Measurements from ENCODE around the gene KPTN. TPM values are rescaled to one million over a fixed set of nuclear protein-coding genes. Genes with fewer than 3 reads are reported as not detected.

The KPTN gene
- polyA plus RNA-seq, 1 donor from 2014 or later = 6.5 TPM

DNA sequence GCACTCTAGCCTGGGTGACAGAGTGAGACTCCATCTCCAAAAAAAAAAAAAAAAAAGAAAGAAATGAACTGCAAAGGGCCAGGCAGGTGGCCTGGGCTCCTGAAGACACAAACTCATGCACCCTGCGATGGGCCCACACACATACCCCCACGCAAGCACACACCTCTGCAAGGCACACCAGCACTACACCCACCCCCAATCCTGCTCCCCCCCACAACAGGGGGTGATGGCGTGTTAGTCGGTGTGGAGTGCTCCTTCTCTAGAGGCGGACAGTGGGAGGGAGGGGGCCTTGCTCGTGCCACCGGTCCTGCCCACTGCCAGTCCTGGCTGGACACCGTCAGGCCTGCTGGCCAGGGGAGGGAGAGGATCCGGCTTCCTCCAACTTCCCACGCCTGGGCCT, 10.7 kb downstream of the KPTN start:
- peak overlapping the region in 1 of 4 donors; percentile 47 for H3K4me3 Mint-ChIP-seq
- peaks cover 30% of the 10 kb centered on the region for H3K27me3 Mint-ChIP-seq
- H3K27ac Mint-ChIP-seq = no peak overlapping the region
- H3K36me3 Mint-ChIP-seq = peaks cover 6% of the 10 kb centered on the region
- H3K9me3 Mint-ChIP-seq = no peaks in the 10 kb centered on the region
- H3K4me1 Mint-ChIP-seq = peaks cover 0 to 5% (median 2%) of the 10 kb centered on the region in 3 donors

DNA sequence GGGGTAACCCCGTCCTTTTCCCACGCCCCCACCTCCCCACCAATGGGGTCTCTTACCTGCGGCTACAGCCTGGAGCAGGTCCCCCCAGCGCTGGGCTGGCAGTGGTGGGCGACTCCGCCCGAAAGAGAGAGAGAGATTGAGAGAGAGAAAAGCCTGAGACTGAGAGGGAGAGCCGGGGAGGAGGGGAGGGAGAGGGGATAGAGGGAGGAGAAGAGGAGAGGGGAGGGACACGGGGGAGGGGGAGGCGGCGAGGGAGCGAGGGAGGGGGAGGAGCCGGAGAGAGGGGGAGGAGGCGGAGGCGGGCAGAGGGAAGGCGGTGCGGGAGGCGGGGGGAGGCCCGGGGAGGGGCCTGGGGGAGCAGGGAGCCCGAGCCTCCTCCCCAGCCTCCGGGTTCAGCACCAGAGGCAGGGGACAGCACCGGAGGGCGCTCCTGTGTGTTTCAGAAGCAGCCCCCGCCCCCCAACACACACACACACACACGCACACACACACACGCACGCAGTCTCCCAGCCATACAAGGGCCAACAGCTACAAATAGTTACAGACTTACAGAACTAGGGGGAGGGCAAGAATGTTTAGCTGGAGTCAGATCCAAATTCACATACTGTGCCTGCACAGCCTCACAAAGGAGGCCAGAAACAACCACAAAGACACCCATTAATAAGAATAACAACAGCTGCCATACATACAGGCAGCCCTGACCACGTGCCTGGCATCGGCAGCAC, 12.1 kb downstream of the KPTN start, which contains the start of gene SLC8A2:
TSS of gene SLC8A2 (minus strand) at position 161 of the 725 bp plus-strand sequence. CDS start 5,490 bp downstream, outside the sequence.
- Mint-ChIP-seq H3K9me3 (no peaks in the 10 kb centered on the region), H3K27me3 (peaks cover 40% of the 10 kb centered on the region), H3K4me1 (peaks cover 0 to 5% (median 2%) of the 10 kb centered on the region in 3 donors), H3K36me3 (peaks cover 6% of the 10 kb centered on the region), H3K27ac (peak within 1 kb of the TSS in 1 of 3 donors; percentile 85), H3K4me3 (peak within 1 kb of the TSS in 2 of 4 donors; percentile 67 to 88)

DNA sequence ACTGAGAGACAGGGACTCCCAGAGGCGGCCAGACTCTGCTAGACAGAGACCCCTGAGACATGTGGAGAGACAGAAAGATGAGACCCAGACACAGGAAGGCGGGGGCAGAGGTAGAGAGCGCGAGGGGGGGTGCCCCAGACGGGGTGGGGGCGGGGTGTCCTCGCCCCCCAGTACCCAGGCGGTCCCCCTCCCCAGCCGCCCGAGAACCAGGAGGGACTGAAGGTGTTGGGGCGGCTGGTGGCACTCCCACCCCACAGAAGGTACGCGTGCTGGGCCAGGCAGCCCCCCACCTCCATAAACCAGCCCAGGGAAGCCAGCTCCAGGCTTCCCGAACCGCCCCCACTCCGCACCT, 12.7 kb downstream of the KPTN start:
- H3K9me3 Mint-ChIP-seq = no peaks in the 10 kb centered on the region
- H3K4me3 Mint-ChIP-seq = peak overlapping the region in 2 of 4 donors; percentile 55 to 88
- peaks cover 0 to 5% (median 2%) of the 10 kb centered on the region in 3 donors for H3K4me1 Mint-ChIP-seq
- no peak overlapping the region for H3K27ac Mint-ChIP-seq
- H3K36me3 Mint-ChIP-seq = peaks cover 6% of the 10 kb centered on the region
- H3K27me3 Mint-ChIP-seq = peaks cover 44% of the 10 kb centered on the region

DNA sequence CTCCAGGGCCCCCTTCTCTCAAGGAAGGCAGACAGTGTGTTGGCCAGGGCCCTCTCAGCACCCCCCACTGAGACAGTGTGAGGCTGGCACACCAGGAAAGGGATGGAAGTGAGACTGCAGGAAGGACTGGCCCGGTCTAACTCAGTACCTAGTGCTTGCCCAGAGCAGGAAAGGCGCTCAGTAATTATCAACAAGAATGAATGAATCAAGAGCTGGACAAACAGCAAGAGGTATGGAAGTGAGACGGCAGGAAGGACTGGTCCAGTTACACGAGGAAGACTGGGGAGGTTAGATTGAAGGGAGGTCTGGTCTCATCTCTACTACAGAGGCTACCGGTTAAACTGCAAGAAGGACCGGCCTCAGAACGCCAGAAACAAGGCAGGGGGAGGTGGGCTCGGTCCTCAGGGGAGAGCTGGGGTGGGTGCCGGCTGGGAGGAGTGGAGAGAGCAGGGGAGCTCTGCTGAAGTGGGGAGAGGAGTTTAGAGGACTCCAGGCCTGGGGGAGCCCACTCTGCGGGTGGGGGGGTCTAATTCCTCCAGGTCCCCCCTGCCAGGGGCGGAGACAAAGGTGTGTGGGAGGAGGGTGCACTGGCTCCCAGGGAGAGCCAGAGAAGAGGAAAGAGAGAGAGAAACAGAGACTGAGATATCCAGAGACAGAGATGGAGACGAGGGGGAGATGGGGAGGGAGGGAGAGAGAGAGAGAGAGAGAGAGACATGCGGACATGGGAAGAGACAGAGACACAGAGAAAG, 13.4 kb downstream of the KPTN start:
- Mint-ChIP-seq H3K27ac (no peak overlapping the region), H3K9me3 (no peaks in the 10 kb centered on the region), H3K27me3 (peaks cover 49% of the 10 kb centered on the region), H3K4me1 (peaks cover 0 to 5% (median 2%) of the 10 kb centered on the region in 3 donors), H3K36me3 (peaks cover 6% of the 10 kb centered on the region), H3K4me3 (peak overlapping the region in 2 of 4 donors; percentile 48 to 88)

DNA sequence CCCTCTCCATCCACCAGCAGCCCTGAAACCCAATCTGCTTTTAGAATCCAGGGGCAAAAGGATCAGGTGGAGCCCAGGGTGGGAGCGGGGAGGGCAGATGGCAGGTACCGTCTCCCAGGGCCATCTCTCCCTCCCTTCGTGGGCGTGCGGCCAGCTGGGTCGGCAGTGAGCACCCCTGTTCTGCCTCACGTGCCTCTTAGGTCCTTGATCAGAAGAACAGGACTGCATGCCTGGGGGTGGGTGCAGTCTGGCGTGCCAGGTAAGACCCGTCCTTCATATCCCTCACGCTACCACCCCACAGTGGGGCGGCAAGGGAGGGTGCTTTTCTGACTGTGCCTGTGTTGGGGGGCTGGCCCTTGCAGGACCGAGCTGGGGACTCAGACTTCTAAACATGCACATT, 14.3 kb downstream of the KPTN start:
- H3K4me1 Mint-ChIP-seq = peaks cover 0 to 5% (median 2%) of the 10 kb centered on the region in 3 donors
- H3K4me3 Mint-ChIP-seq = no peak overlapping the region
- peaks cover 1% of the 10 kb centered on the region for H3K36me3 Mint-ChIP-seq
- no peaks in the 10 kb centered on the region for H3K9me3 Mint-ChIP-seq
- no peak overlapping the region for H3K27ac Mint-ChIP-seq
- peaks cover 53% of the 10 kb centered on the region for H3K27me3 Mint-ChIP-seq

DNA sequence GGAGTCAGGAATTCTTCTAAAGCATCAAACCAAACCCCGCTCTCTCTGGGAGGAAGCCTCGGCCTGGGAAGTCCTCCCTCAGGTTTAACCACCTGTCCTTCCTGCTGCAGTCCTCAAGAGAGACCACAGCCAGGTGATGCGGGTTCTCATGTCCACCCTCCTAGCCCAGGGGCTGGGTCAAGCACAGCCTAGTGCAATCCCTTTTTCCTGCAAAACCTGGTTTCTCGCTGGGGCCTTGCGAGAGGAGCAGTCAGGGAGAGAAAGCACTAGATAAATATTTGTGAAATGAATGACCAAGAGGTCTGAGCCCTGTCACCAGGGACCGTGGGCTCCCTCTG, 14.7 kb downstream of the KPTN start:
- Mint-ChIP-seq H3K27ac (no peak overlapping the region), H3K4me1 (peaks cover 0 to 5% (median 2%) of the 10 kb centered on the region in 3 donors), H3K36me3 (peaks cover 1% of the 10 kb centered on the region), H3K9me3 (no peaks in the 10 kb centered on the region), H3K27me3 (peaks cover 56% of the 10 kb centered on the region), H3K4me3 (no peak overlapping the region)

DNA sequence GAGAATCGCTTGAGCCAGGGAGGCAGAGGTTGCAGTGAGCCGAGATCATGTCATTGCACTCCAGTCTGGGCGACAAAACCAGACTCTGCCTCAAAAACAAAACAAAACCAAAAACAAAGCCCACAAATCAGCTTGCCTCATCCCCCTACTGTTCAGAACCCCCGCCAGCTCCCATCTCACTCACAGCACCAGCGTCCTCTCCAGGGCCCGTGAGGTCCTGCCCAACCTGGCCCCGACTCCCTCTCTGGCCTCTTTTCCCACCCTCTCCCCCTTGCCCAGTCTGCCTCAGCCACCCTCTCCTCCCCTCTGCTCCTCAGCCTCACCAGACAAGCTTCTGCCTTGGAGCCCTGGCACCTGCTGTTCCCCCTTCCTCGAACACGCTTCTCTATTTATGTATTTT, 16.1 kb downstream of the KPTN start:
- Mint-ChIP-seq H3K9me3 (no peaks in the 10 kb centered on the region), H3K27me3 (peaks cover 56% of the 10 kb centered on the region), H3K36me3 (peaks cover 1% of the 10 kb centered on the region), H3K4me1 (peaks cover 0 to 5% (median 2%) of the 10 kb centered on the region in 3 donors), H3K27ac (no peak overlapping the region), H3K4me3 (no peak overlapping the region)

DNA sequence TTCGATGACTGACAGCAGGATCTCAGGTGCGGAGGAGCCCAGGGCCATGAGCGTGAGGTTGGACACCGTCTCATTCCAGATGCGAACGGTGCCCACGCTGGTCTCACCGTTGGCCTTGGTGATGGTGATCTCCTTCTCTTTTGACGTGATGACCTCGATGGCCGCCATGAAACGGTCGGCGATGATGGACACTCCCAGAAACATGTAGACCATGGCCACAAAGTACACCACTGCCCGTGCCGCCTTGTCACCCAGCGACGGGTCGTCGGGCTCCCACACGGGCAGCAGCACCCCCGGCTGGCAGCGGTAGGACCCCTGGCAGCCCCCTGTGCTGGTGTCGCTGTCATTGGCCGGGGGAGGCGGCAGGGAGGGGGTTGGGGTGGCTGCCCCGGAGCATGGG, 18.1 kb downstream of the KPTN start:
- H3K27ac Mint-ChIP-seq = no peak overlapping the region
- peaks cover 3% of the 10 kb centered on the region for H3K36me3 Mint-ChIP-seq
- no peaks in the 10 kb centered on the region for H3K9me3 Mint-ChIP-seq
- H3K27me3 Mint-ChIP-seq = peaks cover 54% of the 10 kb centered on the region
- H3K4me3 Mint-ChIP-seq = no peak overlapping the region
- peaks cover 0 to 4% (median under 1%) of the 10 kb centered on the region in 3 donors for H3K4me1 Mint-ChIP-seq

DNA sequence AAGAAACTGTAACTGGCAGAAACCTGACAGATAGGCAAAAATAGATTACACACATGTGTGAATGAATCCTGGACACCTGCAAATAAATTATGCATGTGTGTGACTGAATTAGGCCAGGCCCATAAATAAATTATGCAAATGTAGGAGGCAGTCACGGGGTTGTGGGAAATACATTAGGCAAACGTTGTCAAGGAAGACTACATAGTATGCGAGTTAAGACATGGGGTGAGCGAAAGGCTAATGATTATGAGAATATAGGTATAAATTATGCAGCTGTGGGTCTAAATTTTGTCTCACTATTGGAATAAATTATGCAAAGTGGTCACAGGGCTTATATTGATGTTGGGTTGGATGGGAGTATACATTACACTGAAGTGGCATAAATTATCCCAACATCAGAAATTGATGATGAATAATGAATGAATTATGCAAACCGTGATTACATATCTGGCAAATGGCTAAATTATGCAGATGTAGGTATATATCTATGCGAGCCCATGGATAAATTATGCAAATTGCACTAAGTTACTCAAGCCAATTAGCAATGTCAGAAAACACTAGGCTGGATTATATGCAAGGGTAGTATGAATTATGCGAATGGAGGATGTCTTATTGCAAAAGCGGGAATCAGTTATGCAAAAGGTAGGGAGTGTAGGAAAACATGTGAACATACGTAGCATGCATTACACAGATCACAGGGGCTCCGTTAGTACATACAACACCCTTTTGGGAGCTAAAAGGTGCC, 19.2 kb downstream of the KPTN start:
- no peak overlapping the region for H3K27ac Mint-ChIP-seq
- H3K27me3 Mint-ChIP-seq = peaks cover 48% of the 10 kb centered on the region

DNA sequence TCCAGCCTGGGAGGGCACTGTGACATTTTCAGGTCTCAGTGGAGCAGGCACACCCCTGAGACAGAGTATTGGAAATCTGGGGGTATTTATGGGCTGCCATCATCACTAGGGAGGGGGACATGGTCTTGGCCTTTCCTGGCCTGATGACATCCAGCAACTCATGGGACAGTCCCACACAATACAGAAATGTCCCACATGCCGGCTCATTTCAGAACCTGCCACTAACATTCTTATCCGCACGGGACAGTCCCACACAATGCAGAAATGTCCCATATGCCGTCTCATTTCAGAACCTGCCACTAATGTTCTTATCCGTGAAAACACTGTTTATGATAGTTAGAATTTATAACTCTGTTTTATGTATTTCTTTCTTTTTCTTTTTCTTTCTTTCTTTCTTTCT, 22.1 kb downstream of the KPTN start:
- H3K4me3 Mint-ChIP-seq = no peak overlapping the region
- H3K27ac Mint-ChIP-seq = no peak overlapping the region
- H3K27me3 Mint-ChIP-seq = peaks cover 27% of the 10 kb centered on the region
- H3K9me3 Mint-ChIP-seq = no peaks in the 10 kb centered on the region
- H3K36me3 Mint-ChIP-seq = peaks cover 2% of the 10 kb centered on the region
- H3K4me1 Mint-ChIP-seq = peaks cover 0 to 4% (median 0%) of the 10 kb centered on the region in 3 donors

More for the DNA sequence above, 19.2 kb downstream of the KPTN start:
- Mint-ChIP-seq H3K4me3 (no peak overlapping the region), H3K36me3 (peaks cover 3% of the 10 kb centered on the region), H3K4me1 (peaks cover 0 to 4% (median 0%) of the 10 kb centered on the region in 3 donors), H3K9me3 (no peaks in the 10 kb centered on the region)

DNA sequence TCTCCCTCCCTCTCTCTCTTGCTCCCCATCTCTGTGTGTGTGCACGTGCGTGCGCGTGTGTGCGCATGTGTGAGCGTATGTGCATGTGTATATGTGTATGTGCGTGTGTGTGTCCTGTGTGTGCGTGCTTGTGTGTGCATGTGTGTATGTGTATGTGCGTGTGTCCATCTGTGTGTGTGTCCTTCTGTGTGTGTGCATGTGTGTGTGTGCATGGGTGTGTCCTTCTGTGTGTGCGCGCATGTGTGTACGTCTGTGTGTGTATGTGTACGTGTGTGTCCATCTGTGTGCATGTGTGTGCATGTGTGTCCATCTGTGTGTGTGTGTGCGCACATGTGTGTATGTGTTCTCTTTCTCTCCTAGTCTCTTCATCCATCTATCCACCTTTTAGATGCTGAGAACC, 24.5 kb downstream of the KPTN start:
- Mint-ChIP-seq H3K4me1 (peaks cover 0 to 4% (median 0%) of the 10 kb centered on the region in 3 donors), H3K36me3 (peaks cover 2% of the 10 kb centered on the region), H3K27me3 (peaks cover 30% of the 10 kb centered on the region), H3K27ac (no peak overlapping the region), H3K9me3 (peaks cover 5 to 9% (median 8%) of the 10 kb centered on the region in 3 donors), H3K4me3 (no peak overlapping the region)

DNA sequence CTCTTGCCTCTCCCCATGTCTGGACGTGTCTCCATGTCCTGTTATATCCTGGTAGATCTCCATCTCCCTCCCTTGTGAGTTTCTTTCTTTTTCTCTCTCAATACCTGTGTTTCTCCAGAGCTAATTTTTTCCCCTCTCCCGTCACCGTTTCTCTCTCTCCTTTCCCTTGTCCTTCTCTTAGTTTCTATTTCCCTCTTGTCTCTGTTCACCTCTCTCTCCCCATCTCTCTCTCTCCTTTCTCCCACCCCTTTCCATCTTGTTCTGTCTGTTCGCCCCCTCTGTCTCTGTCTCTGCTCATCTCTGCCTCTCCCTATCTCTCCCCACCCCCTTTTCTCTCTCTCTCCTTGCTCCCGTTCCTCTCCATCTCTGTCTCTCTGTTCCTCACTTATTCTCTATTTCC, 25.3 kb downstream of the KPTN start:
- H3K4me3 Mint-ChIP-seq = no peak overlapping the region
- H3K9me3 Mint-ChIP-seq = peaks cover 5 to 9% (median 8%) of the 10 kb centered on the region in 3 donors
- H3K27ac Mint-ChIP-seq = no peak overlapping the region
- peaks cover 2% of the 10 kb centered on the region for H3K36me3 Mint-ChIP-seq
- H3K4me1 Mint-ChIP-seq = peaks cover 0 to 4% (median 0%) of the 10 kb centered on the region in 3 donors
- peaks cover 31% of the 10 kb centered on the region for H3K27me3 Mint-ChIP-seq

DNA sequence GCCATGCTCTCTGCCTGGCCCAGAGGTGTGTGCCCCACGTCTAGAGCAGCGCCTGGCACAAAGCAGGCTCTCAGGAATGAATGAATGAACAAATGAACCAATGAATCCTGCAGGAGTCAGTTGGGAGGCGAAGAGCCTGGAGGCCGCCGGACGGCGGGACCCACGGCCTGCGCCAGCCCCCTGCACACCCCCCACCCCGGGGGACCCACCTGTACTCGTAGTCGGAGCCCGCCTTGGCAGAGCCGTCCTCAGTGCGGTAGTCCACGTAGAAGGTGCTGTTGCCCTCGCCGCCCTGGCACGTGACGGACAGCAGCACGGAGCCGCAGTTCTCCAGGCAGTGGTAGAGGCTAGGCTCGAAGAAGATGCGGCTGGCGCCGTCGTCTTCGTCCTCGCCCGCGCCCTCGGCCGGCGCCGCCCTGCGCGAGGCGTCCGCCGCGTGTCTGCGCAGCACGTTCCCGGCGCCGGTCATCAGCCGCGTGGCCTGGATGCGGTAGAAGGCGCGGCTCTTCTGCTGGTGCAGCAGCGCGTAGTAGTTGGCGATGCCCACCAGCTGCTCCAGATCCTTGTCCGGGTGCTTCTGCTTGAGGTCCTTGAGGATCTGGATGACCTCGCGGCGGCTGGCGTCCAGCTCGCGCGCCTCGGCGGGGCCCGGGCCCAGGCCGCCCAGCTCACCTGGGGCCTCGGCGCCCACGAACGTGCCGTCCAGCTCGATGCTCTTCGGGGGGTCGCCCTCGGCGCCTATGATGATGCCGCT, 27.1 kb downstream of the KPTN start:
- H3K27me3 Mint-ChIP-seq = peaks cover 31% of the 10 kb centered on the region
- H3K27ac Mint-ChIP-seq = no peak overlapping the region
- H3K4me3 Mint-ChIP-seq = no peak overlapping the region
- no peaks in the 10 kb centered on the region for H3K36me3 Mint-ChIP-seq
- peaks cover 0 to 3% (median 0%) of the 10 kb centered on the region in 3 donors for H3K4me1 Mint-ChIP-seq
- H3K9me3 Mint-ChIP-seq = peaks cover 5 to 9% (median 8%) of the 10 kb centered on the region in 3 donors

DNA sequence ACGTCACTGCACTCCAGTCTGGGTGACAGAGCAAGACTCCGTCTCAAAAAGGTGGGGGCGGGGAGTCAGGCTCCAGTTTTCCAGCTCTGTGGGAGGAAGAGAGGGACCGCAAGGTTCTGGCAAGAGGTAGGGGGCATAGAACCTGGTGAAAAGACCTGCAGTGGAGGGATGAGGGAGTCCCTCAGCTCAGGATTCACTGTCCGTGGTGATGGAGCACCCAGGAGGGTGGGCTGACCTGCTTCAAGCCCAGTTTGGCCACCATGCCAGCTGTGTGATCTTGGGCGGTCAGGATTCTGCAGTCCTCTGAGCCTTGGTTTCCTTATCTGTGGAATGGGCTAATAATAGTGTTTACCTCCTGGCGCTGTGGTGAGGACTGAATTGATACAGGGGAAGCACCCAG, 33.5 kb downstream of the KPTN start:
- peaks cover 5 to 8% (median 6%) of the 10 kb centered on the region in 3 donors for H3K9me3 Mint-ChIP-seq
- H3K4me1 Mint-ChIP-seq = peaks cover 0 to 8% (median 4%) of the 10 kb centered on the region in 3 donors

More for the DNA sequence above, 33.5 kb downstream of the KPTN start:
- Mint-ChIP-seq H3K27ac (no peak overlapping the region), H3K36me3 (no peaks in the 10 kb centered on the region), H3K4me3 (no peak overlapping the region), H3K27me3 (peaks cover 48% of the 10 kb centered on the region)
